IPS-18a (cell line): ENCODE results near the gene MYOG.

Experiments
- H3K27ac ChIP-seq: one replicate; pipeline ENCODE4 v1.5.1; 2013; ENCODE audit warnings: low read length
- H3K27me3 ChIP-seq: one replicate; pipeline ENCODE4 v1.6.1; 2013; ENCODE audit warnings: mild to moderate bottlenecking, low read length; ENCODE audit not compliant: control insufficient read depth, insufficient read depth
- H3K36me3 ChIP-seq: one replicate; pipeline ENCODE4 v1.6.1; 2013; ENCODE audit warnings: low read depth, low read length; ENCODE audit not compliant: control insufficient read depth
- H3K4me1 ChIP-seq: one replicate; pipeline ENCODE4 v1.6.1; 2013; ENCODE audit warnings: low read depth, low read length; ENCODE audit not compliant: control insufficient read depth
- H3K4me3 ChIP-seq: one replicate; pipeline ENCODE4 v1.5.1; 2013; ENCODE audit warnings: low read length
- H3K9ac ChIP-seq: one replicate; pipeline ENCODE4 v1.6.1; 2013; ENCODE audit warnings: mild to moderate bottlenecking, low read length, moderate library complexity
- H3K9me3 ChIP-seq: one replicate; pipeline ENCODE4 v1.6.1; 2013; ENCODE audit warnings: low read depth, low read length; ENCODE audit not compliant: control insufficient read depth

Gene MYOG

DNA sequence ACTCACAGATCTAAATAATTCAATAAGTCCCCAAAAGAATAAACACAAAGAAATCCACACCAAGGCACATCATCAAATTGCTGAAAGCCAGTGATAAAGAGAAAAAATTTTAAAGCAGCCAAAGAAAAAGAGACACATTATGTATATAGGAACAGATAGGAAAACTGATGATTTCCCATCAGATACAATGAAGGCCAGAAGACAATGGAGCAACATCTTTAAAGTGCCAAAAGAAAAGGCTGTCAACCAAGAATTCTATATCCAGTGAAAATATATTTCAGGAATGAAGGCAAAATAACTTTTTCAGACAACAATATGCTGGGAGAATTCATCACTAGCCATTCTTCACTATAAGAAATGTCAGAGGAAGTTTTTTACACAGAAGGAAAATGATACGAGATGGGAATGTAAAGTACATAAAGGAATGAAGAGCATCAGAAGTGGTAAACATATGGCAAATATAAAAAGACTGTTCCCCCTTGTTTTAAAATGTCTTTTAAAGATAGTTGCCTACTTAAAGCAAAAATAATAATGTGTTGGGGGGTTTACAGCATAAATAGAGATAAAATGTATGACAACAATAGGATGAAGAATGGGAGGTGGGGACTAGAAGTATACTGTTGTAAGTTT lies 9.4 kb upstream of the MYOG start:
- H3K4me3 ChIP-seq = no peak overlapping the region
- H3K9me3 ChIP-seq = peaks cover 18% of the 10 kb centered on the region
- no peak overlapping the region for H3K9ac ChIP-seq
- no peaks in the 10 kb centered on the region for H3K4me1 ChIP-seq
- H3K27ac ChIP-seq = no peak overlapping the region
- H3K27me3 ChIP-seq = no peaks in the 10 kb centered on the region
- no peaks in the 10 kb centered on the region for H3K36me3 ChIP-seq

DNA sequence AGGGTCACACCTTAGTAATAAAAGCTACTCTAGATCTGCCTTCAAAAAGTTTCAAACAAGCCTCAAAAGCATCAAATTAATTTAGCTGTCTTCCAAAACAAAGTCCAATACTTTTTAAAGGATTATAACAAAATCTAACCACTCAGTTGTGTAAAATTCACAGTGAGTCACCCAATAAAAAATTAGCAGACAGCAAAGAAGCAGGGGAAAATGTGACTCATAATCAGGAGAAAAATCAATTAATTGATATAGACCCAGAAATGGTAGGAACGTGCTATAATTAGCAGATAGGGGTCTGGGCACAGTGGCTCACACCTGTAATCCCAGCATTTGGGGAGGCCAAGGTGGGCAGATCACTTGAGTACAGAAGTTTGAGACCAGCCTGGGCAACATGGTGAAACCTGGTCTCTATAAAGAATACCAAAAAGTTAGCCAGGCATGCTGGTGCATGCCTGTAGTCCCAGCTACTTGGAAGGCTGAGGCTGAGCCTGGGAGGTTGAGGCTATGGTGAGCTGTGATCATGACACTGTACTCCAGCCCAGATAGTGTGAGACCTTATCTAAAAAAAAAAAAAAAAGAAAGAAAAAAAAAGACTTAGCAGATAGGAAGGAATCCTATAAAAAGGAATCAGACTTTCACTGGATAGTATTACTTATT lies 8.1 kb upstream of the MYOG start:
- peaks cover 6% of the 10 kb centered on the region for H3K4me1 ChIP-seq
- no peaks in the 10 kb centered on the region for H3K36me3 ChIP-seq
- no peak overlapping the region for H3K4me3 ChIP-seq
- H3K9me3 ChIP-seq = peaks cover 18% of the 10 kb centered on the region
- H3K9ac ChIP-seq = no peak overlapping the region
- H3K27ac ChIP-seq = no peak overlapping the region
- H3K27me3 ChIP-seq = no peaks in the 10 kb centered on the region

- Histone ChIP-seq H3K9me3 (peaks cover 18% of the 10 kb centered on the region), H3K36me3 (no peaks in the 10 kb centered on the region), H3K4me3 (no peak overlapping the region), H3K4me1 (peaks cover 6% of the 10 kb centered on the region), H3K27me3 (no peaks in the 10 kb centered on the region), H3K27ac (no peak overlapping the region), H3K9ac (no peak overlapping the region)
Observed at GRCh38 chr1:203091761-203092330, 6.0 kb upstream of the MYOG start.

DNA sequence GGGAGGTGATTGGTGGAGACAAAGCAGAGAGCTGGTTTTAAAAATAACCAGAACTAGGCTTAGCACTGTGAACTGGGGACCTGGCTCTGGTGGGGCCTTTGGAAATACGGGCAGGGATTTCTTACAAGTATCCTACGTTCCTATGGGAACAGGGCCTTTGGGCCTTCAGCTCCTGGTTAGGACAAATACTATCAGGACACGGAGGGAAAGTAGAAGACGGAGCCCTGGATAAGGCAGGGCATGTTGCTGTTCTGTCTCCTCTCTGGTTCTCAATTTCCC lies 5.3 kb upstream of the MYOG start:
- peaks cover 6% of the 10 kb centered on the region for H3K4me1 ChIP-seq

GRCh38 chr1:203090421-203091198 lies 4.8 kb upstream of the MYOG start:
- no peaks in the 10 kb centered on the region for H3K27me3 ChIP-seq

More for the DNA sequence above, 5.3 kb upstream of the MYOG start:
- Histone ChIP-seq H3K27ac (no peak overlapping the region), H3K27me3 (no peaks in the 10 kb centered on the region), H3K4me3 (no peak overlapping the region), H3K9ac (no peak overlapping the region), H3K9me3 (peaks cover 18% of the 10 kb centered on the region), H3K36me3 (no peaks in the 10 kb centered on the region)

GRCh38 chr1:203089651-203090045 lies 3.8 kb upstream of the MYOG start:
- peaks cover 3% of the 10 kb centered on the region for H3K9me3 ChIP-seq
- no peak overlapping the region for H3K9ac ChIP-seq
- no peaks in the 10 kb centered on the region for H3K36me3 ChIP-seq
- H3K4me3 ChIP-seq = no peak overlapping the region
- no peaks in the 10 kb centered on the region for H3K27me3 ChIP-seq
- H3K4me1 ChIP-seq = peaks cover 6% of the 10 kb centered on the region
- H3K27ac ChIP-seq = no peak overlapping the region

More at GRCh38 chr1:203090421-203091198, 4.8 kb upstream of the MYOG start:
- H3K36me3 ChIP-seq = no peaks in the 10 kb centered on the region
- H3K9ac ChIP-seq = no peak overlapping the region
- H3K27ac ChIP-seq = no peak overlapping the region
- peaks cover 6% of the 10 kb centered on the region for H3K4me1 ChIP-seq
- no peak overlapping the region for H3K4me3 ChIP-seq
- peaks cover 13% of the 10 kb centered on the region for H3K9me3 ChIP-seq

GRCh38 chr1:203089001-203089650 lies 3.3 kb upstream of the MYOG start:
- H3K4me1 ChIP-seq = peaks cover 6% of the 10 kb centered on the region
- H3K9ac ChIP-seq = no peak overlapping the region
- H3K27ac ChIP-seq = no peak overlapping the region
- H3K9me3 ChIP-seq = peaks cover 3% of the 10 kb centered on the region
- H3K27me3 ChIP-seq = no peaks in the 10 kb centered on the region
- no peaks in the 10 kb centered on the region for H3K36me3 ChIP-seq
- no peak overlapping the region for H3K4me3 ChIP-seq

DNA sequence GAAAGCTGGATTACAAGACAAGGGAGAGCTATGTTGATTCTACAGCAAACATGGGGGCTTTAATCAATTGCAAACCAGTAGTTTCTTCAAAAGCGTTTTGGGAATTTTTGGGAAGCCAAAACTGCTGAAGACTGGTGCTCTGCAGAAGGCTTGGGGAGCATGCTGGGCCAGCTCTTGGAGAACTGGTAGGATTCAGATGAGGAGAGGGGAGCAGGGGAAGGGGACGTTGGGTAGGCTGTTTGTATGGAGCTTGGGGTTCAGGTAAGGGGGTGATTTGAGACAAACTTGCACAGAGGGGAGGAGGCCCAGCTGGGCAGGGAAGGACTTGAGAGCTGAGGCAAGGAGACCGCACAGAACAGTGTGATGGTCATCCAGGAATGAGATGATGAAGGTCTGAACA lies 2.6 kb upstream of the MYOG start:
- Histone ChIP-seq H3K9ac (no peak overlapping the region), H3K4me3 (no peak overlapping the region), H3K27ac (no peak overlapping the region), H3K27me3 (no peaks in the 10 kb centered on the region), H3K36me3 (no peaks in the 10 kb centered on the region), H3K9me3 (no peaks in the 10 kb centered on the region), H3K4me1 (peaks cover 6% of the 10 kb centered on the region)

DNA sequence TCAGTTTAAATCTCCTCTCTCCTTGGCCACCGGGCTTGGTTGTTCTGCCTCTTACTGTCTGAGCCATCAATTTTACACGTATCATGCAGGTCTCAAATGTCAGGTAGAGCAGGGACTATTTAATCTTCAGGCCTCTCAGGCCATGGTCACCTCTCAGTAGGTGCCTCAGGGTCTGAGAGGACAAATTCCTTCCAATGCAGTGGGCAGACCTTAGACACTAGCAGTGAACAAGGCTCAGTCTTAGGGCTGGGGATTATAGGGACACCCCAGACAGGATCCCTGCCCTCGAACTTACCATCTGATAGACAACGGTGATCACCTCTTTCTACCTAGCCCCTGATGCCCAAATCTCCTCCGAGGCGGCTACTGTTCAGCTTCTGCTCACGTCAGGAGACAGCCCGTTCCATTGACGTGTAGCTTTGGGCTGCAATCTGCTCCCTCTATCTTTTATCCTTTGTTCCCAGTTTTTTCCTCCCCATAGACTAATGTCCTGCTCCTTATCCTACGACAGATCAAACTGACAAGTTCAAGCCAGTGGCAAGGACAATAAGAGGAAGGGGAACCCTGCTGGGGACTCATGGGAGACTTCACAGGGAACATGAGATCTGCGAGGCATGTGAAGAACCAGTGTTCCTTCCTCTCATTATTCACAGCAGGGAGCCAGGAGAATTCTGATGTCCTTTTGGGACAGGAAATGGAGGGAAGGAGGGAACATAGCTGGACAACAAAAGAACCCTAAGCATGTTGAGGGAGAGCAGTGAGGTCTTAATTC lies 1.4 kb upstream of the MYOG start:
- Histone ChIP-seq H3K9me3 (no peaks in the 10 kb centered on the region), H3K36me3 (no peaks in the 10 kb centered on the region), H3K27me3 (no peaks in the 10 kb centered on the region), H3K4me1 (peaks cover 11% of the 10 kb centered on the region), H3K4me3 (no peak overlapping the region), H3K27ac (no peak overlapping the region), H3K9ac (no peak overlapping the region)

DNA sequence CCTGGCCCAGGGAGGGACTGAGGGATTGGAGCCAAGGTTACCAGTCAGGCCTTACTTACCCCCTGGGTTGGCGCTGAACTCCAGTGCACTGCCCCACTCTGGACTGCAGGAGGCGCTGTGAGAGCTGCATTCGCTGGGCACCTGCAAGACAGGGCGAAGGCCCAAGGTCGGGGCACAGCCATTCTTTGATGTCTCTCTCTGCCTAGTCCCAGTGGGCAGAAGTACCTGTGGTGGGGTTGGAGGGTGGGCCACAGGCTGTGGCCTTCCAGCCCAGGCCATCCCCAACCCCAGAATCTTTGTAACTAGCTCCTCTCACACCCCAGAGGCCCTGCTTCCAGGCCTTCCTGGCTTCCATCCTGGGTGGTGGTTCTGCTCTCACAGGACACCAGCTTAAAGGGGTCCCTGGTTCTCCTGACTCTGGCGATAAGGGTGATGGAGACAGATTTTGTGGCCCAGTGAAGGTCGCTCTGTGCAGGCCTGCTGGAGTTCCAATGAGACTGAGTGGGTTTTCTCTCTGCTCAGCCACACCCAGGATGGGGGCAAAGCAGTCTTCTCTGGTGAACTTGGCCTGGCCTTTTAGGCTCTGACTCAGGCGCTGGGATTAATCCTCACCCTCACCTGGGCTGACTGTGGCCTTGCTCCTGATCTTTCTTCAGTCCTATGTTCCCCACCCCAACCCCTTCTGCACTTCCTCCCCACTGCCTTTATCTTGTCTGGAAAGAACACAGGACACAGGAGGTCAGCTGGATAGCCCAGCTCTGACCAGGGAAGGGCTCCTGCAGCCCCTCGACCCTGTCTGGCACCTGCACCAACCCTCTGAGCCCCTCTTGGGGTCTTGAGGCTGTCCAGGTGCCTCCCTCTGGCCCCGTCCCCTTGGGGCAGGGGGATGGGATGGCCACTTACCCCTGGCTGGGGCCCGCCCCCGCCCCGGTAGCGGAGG lies 954 bp downstream of the MYOG start:
- H3K9me3 ChIP-seq = no peaks in the 10 kb centered on the region
- no peaks in the 10 kb centered on the region for H3K36me3 ChIP-seq
- H3K27me3 ChIP-seq = no peaks in the 10 kb centered on the region
- no peak overlapping the region for H3K27ac ChIP-seq
- no peak overlapping the region for H3K9ac ChIP-seq
- no peak overlapping the region for H3K4me3 ChIP-seq
- H3K4me1 ChIP-seq = peaks cover 19% of the 10 kb centered on the region
